Activated T-helper 1 cell treated with anti-CD3 and anti-CD28 coated beads, Interleukin-2, amount 50 U/mL, for 16 hours (primary cell): ENCODE data around the gene UBR2.
"Not testable (repeated sequence)": the region's sequence is repeated elsewhere in the genome, so short reads cannot be mapped to it uniquely, and the experiment has no call there.

Experiments used
- DNase-seq, 2 donors: peaks; one replicate each; pipeline ENCODE4 v3.0.0-alpha.2; 2020; ENCODE audit warnings: low read depth in 1 of 2, low spot score in 1 of 2

UBR2 gene

GRCh38 chr6:42618105-42618504 lies 54.3 kb downstream of the UBR2 start:
- no peak for DNase-seq

GRCh38 chr6:42618686-42619085 lies 54.9 kb downstream of the UBR2 start:
- no peak for DNase-seq

GRCh38 chr6:42619963-42620362 lies 56.1 kb downstream of the UBR2 start:
- no peak for DNase-seq

GRCh38 chr6:42624601-42625000 lies 60.8 kb downstream of the UBR2 start:
- DNase-seq, result no peak

GRCh38 chr6:42627044-42627443 lies 63.2 kb downstream of the UBR2 start:
- DNase-seq, result no peak

- DNase-seq, result no peak
These were observed 63.8 kb downstream of the UBR2 start for GRCh38 chr6:42627674-42628073.

GRCh38 chr6:42628604-42629003 lies 64.8 kb downstream of the UBR2 start:
- no peak for DNase-seq

- no peak for DNase-seq
These were observed 66.0 kb downstream of the UBR2 start for GRCh38 chr6:42629845-42630244.

GRCh38 chr6:42637681-42638080 lies 73.9 kb downstream of the UBR2 start:
- no peak for DNase-seq

- no peak for DNase-seq
These were observed 79.0 kb downstream of the UBR2 start for GRCh38 chr6:42642794-42643193.

- no peak for DNase-seq
These were observed 80.4 kb downstream of the UBR2 start for GRCh38 chr6:42644211-42644610.

- no peak for DNase-seq
These were observed 88.4 kb downstream of the UBR2 start for GRCh38 chr6:42652024-42652746.

GRCh38 chr6:42653851-42654250 lies 90.0 kb downstream of the UBR2 start:
- DNase-seq, result no peak

GRCh38 chr6:42659806-42660205 lies 96.0 kb downstream of the UBR2 start:
- no peak for DNase-seq

GRCh38 chr6:42661540-42662153 lies 97.8 kb downstream of the UBR2 start:
- DNase-seq, result peak; percentile 73 to 79

- DNase-seq, result no peak
These were observed 100.9 kb downstream of the UBR2 start for GRCh38 chr6:42664718-42665117.

- DNase-seq, result not testable (repeated sequence)
These were observed 110.5 kb downstream of the UBR2 start for GRCh38 chr6:42674368-42674767.

GRCh38 chr6:42674780-42675179 lies 111.0 kb downstream of the UBR2 start:
- DNase-seq, result no peak

- DNase-seq, result no peak
These were observed 115.5 kb downstream of the UBR2 start for GRCh38 chr6:42679358-42679757.

GRCh38 chr6:42688281-42688680 lies 124.5 kb downstream of the UBR2 start:
- DNase-seq, result no peak

GRCh38 chr6:42689371-42689770 lies 125.5 kb downstream of the UBR2 start:
- no peak for DNase-seq

GRCh38 chr6:42690151-42690702 lies 126.4 kb downstream of the UBR2 start:
- DNase-seq, result no peak

GRCh38 chr6:42690872-42691271 lies 127.0 kb downstream of the UBR2 start:
- no peak for DNase-seq
